Activated CD8-positive, alpha-beta T cell treated with anti-CD3 and anti-CD28 coated beads for 36 hours (primary cell): Measurements from ENCODE around the gene DGKD. TPM values are rescaled to one million over a fixed set of nuclear protein-coding genes. Genes with fewer than 3 reads are reported as not detected.

ENCODE experiments used
- ATAC-seq: fragments of 200-7000 bp; cut with Tn5 transposase; one replicate; pipeline ENCODE4 v1.10.0; 2021; ENCODE audit warnings: mild to moderate bottlenecking, moderate library complexity
- CTCF ChIA-PET: fragments of 350-600 bp; sonication (Branson Sonifier 250); formaldehyde crosslinking; loops from one replicate; lab custom pipeline; 2021; ENCODE audit warnings: antibody characterized with exemption; lab: Charles Lee
- POLR2A ChIA-PET: fragments of 350-600 bp; sonication (Branson Sonifier 250); formaldehyde crosslinking; loops from one replicate; lab custom pipeline; 2021; ENCODE audit warnings: antibody characterized with exemption; lab: Charles Lee
- DNase-seq: peaks from one replicate; pipeline ENCODE4 v3.0.0-alpha.2; 2020
- H3K27ac Mint-ChIP-seq: one replicate; pipeline ENCODE4 v1.8.0; 2021; ENCODE audit warnings: mild to moderate bottlenecking, mixed read lengths
- H3K27me3 Mint-ChIP-seq: one replicate; pipeline ENCODE4 v1.8.0; 2021; ENCODE audit warnings: mixed read lengths
- H3K36me3 Mint-ChIP-seq: one replicate; pipeline ENCODE4 v1.8.0; 2021; ENCODE audit warnings: low read depth, mixed read lengths
- H3K4me1 Mint-ChIP-seq: one replicate; pipeline ENCODE4 v1.8.0; 2021; ENCODE audit warnings: low read depth, mixed read lengths
- H3K4me3 Mint-ChIP-seq: one replicate; pipeline ENCODE4 v1.8.0; 2021; ENCODE audit warnings: mild to moderate bottlenecking, moderate library complexity, mixed read lengths
- H3K9me3 Mint-ChIP-seq: one replicate; pipeline ENCODE4 v1.8.0; 2021; ENCODE audit warnings: mixed read lengths
- CTCF ChIP-seq: fragments of 200-600 bp; IDR thresholded peaks from one replicate; pipeline ENCODE4 v1.8.0; 2022; ENCODE audit warnings: antibody characterized with exemption, mild to moderate bottlenecking
- intact Hi-C: fragments of 100-400 bp; cut with micrococcal nuclease; formaldehyde crosslinking; loops from one replicate; pipeline ENCODE4 v1.10.0; 2022
- total RNA-seq, 2 experiments: library from RNA; stranded (reverse); gene quantifications; one replicate each; pipeline ENCODE4 v1.2.3, GENCODE V29; 2021

DGKD gene
- total RNA-seq, 2 experiments from 2014 or later: 89.6 to 99.5 TPM

DNA sequence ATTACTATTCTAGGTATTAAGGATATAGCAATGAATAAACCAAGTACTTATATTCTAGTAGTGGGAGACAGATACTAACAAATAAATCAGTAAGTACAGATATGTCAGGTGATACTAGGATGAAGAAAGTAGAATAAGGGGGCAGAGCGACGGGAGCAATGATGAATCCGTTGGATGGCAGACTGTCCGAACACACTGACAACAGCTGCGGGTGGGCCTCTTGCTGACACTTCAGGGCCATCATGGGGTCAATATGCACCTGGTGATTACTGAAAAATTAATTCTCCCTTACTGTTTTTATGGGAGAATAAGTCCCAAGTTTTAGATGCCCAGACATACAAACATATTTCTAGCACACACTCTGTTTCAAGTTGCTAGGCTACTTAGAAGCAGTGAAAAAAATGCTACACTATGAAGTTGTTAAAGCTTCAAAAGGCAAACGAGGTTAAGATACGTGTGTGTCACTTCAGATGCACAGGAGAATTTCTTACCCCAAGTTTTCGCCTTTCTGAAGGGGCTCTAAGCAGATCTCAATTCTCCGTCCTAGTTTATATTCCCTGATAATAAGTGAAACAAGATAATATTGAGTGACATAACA, 133.6 kb downstream of the DGKD start:
- Mint-ChIP-seq H3K9me3 (no peaks in the 10 kb centered on the region), H3K27ac (no peak overlapping the region), H3K27me3 (no peaks in the 10 kb centered on the region), H3K4me3 (no peak overlapping the region), H3K36me3 (peaks cover 6% of the 10 kb centered on the region), H3K4me1 (no peaks in the 10 kb centered on the region)
- intact Hi-C loops: no loop called here
- no peak for ATAC-seq
- POLR2A ChIA-PET: interaction anchor here (1.0 kb wide), 1 partner anchor 9 kb away, joined by 4 read pairs; no protein-coding TSS in a partner anchor
- CTCF ChIA-PET: interaction anchor here (1.2 kb wide), 1 partner anchor 45 kb away, joined by 3 read pairs; no protein-coding TSS in a partner anchor
- no peak for TF ChIP-seq CTCF
- DNase-seq: no peak

DNA sequence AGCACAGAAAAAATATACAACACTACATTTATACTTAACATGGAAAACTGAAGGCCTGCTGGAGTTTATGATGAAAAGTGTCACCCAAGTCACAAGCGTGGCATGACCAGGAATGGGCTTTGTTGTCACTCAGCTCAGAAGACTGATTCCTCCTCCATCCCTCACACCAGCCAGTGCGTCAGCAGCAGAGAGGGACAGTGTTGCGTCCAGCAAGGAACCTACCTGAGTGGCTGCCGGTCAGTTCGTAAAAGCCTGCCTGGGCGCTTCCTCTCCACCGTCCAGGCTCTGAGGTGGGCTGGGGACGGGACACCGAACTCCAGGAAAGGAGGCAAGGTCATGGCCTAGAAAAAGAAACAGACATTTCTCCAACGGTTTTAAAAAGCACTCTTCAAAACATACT, 134.8 kb downstream of the DGKD start:
- Mint-ChIP-seq H3K36me3 (peaks cover 4% of the 10 kb centered on the region), H3K27ac (no peak overlapping the region), H3K4me1 (no peaks in the 10 kb centered on the region), H3K27me3 (no peaks in the 10 kb centered on the region), H3K4me3 (no peak overlapping the region), H3K9me3 (no peaks in the 10 kb centered on the region)
- ATAC-seq: no peak
- no peak for TF ChIP-seq CTCF
- ChIA-PET CTCF (no interaction called here), POLR2A (interaction anchor here (1.2 kb wide), 1 partner anchor 13 kb away, joined by 3 read pairs; no protein-coding TSS in a partner anchor)
- DNase-seq: no peak
- intact Hi-C loops: no loop called here

GRCh38 chr2:233489666-233490065, 135.4 kb downstream of the DGKD start:
- no peak for DNase-seq
- no peaks in the 10 kb centered on the region for H3K9me3 Mint-ChIP-seq
- intact Hi-C loops: no loop called here
- H3K27me3 Mint-ChIP-seq: no peaks in the 10 kb centered on the region
- no peak overlapping the region for H3K27ac Mint-ChIP-seq
- H3K4me3 Mint-ChIP-seq: no peak overlapping the region
- POLR2A ChIA-PET: interaction anchor here (1.2 kb wide), 1 partner anchor 12 kb away, joined by 3 read pairs; no protein-coding TSS in a partner anchor
- no peak for TF ChIP-seq CTCF
- no peak for ATAC-seq
- CTCF ChIA-PET: interaction anchor here (1.1 kb wide), 1 partner anchor 46 kb away, joined by 4 read pairs; no protein-coding TSS in a partner anchor
- H3K36me3 Mint-ChIP-seq: peaks cover 4% of the 10 kb centered on the region
- H3K4me1 Mint-ChIP-seq: no peaks in the 10 kb centered on the region

GRCh38 chr2:233490831-233491230, 136.5 kb downstream of the DGKD start:
- intact Hi-C loops: no loop called here
- ChIA-PET POLR2A (no interaction called here), CTCF (interaction anchor here (1.1 kb wide), 1 partner anchor 48 kb away, joined by 4 read pairs; no protein-coding TSS in a partner anchor)
- peaks cover 4% of the 10 kb centered on the region for H3K36me3 Mint-ChIP-seq
- ATAC-seq (no peak), DNase-seq (no peak)
- no peak overlapping the region for H3K27ac Mint-ChIP-seq
- H3K9me3 Mint-ChIP-seq: no peaks in the 10 kb centered on the region
- no peak overlapping the region for H3K4me3 Mint-ChIP-seq
- TF ChIP-seq CTCF: no peak
- no peaks in the 10 kb centered on the region for H3K27me3 Mint-ChIP-seq
- H3K4me1 Mint-ChIP-seq: no peaks in the 10 kb centered on the region

- intact Hi-C loops: no loop called here
Measured at GRCh38 chr2:233491326-233491725, 137.0 kb downstream of the DGKD start.

More at GRCh38 chr2:233491326-233491725, 137.0 kb downstream of the DGKD start:
- peaks cover 4% of the 10 kb centered on the region for H3K36me3 Mint-ChIP-seq
- ATAC-seq (no peak), DNase-seq (no peak)
- no peak for TF ChIP-seq CTCF
- ChIA-PET CTCF (interaction anchor here (0.8 kb wide), 1 partner anchor 21 kb away, joined by 3 read pairs; no protein-coding TSS in a partner anchor), POLR2A (no interaction called here)
- H3K27ac Mint-ChIP-seq: no peak overlapping the region
- H3K4me3 Mint-ChIP-seq: no peak overlapping the region
- no peaks in the 10 kb centered on the region for H3K27me3 Mint-ChIP-seq
- no peaks in the 10 kb centered on the region for H3K9me3 Mint-ChIP-seq
- H3K4me1 Mint-ChIP-seq: no peaks in the 10 kb centered on the region
